Renal cortical epithelial cell (primary cell): ENCODE measurements around the gene GRIN2A. TPM values are rescaled to one million over a fixed set of nuclear protein-coding genes. Genes with fewer than 3 reads are reported as not detected.

ENCODE experiments used
- DNase-seq: peaks from one replicate; pipeline ENCODE4 v3.0.0-alpha.2; 2011; ENCODE audit warnings: low read depth
- total RNA-seq: library from RNA; depleted of rRNA; stranded (reverse); fragments of >200 nt; gene quantifications from 2 replicates; pipeline ENCODE4 v1.2.3, GENCODE V29; 2014

Gene GRIN2A
- 0.15 and 0.87 TPM in 2 replicates for total RNA-seq

GRCh38 chr16:10182222-10183053, at the start of gene GRIN2A:
Gene GRIN2A (minus strand): TSS chr16:10182428. CDS start chr16:10180411, 2,017 bp downstream.
- no peak for DNase-seq

GRCh38 chr16:10231563-10231962, 49.3 kb upstream of the GRIN2A start:
- no peak for DNase-seq

- no peak for DNase-seq
These were observed 46.6 kb upstream of the GRIN2A start for GRCh38 chr16:10228779-10229178.

GRCh38 chr16:10226987-10227306, 44.7 kb upstream of the GRIN2A start:
- DNase-seq = no peak

GRCh38 chr16:10226141-10226986, 44.1 kb upstream of the GRIN2A start:
- no peak for DNase-seq

GRCh38 chr16:10225653-10226052, 43.4 kb upstream of the GRIN2A start:
- no peak for DNase-seq

- DNase-seq = no peak
These were observed 42.6 kb upstream of the GRIN2A start for GRCh38 chr16:10224850-10225249.

GRCh38 chr16:10220942-10221341, 38.7 kb upstream of the GRIN2A start:
- DNase-seq = no peak

GRCh38 chr16:10219742-10220141, 37.5 kb upstream of the GRIN2A start:
- no peak for DNase-seq

- DNase-seq = no peak
These were observed 36.4 kb upstream of the GRIN2A start for GRCh38 chr16:10218490-10219206.

- no peak for DNase-seq
These were observed 31.5 kb upstream of the GRIN2A start for GRCh38 chr16:10213748-10214147.

GRCh38 chr16:10210944-10211343, 28.7 kb upstream of the GRIN2A start:
- no peak for DNase-seq

- no peak for DNase-seq
These were observed 24.6 kb upstream of the GRIN2A start for GRCh38 chr16:10206865-10207264.

GRCh38 chr16:10206215-10206614, 24.0 kb upstream of the GRIN2A start:
- DNase-seq = peak; percentile 11

- DNase-seq = no peak
These were observed 23.5 kb upstream of the GRIN2A start for GRCh38 chr16:10205688-10206087.

GRCh38 chr16:10202649-10203048, 20.4 kb upstream of the GRIN2A start:
- no peak for DNase-seq

GRCh38 chr16:10200637-10201586, 18.7 kb upstream of the GRIN2A start:
- no peak for DNase-seq

GRCh38 chr16:10196999-10197398, 14.8 kb upstream of the GRIN2A start:
- DNase-seq = no peak

- DNase-seq = no peak
These were observed 8.9 kb upstream of the GRIN2A start for GRCh38 chr16:10191096-10191495.

- DNase-seq = no peak
These were observed 7.7 kb upstream of the GRIN2A start for GRCh38 chr16:10189861-10190390.

- no peak for DNase-seq
These were observed 6.0 kb upstream of the GRIN2A start for GRCh38 chr16:10188236-10188635.
